HepG2 (cell line): Measurements from ENCODE around the gene MYADML2. TPM values are rescaled to one million over a fixed set of nuclear protein-coding genes. Genes with fewer than 3 reads are reported as not detected.
A peak's percentile ranks its signal among the peaks of the same experiment; 100 is the strongest.

Experiments used
- AGO2 ChIP-seq: fragments of 200-400 bp; formaldehyde crosslinking; optimal IDR thresholded peaks from 2 replicates; pipeline ENCODE3; 2017; ENCODE audit warnings: mild to moderate bottlenecking, low read depth, low read length, moderate library complexity
- ARNT ChIP-seq: fragments of 450-650 bp; IDR thresholded peaks from 2 replicates; pipeline ENCODE4 v1.6.1; 2017
- CTCF ChIP-seq: sonication (generic); formaldehyde crosslinking; IDR thresholded peaks from 2 replicates; pipeline ENCODE4 v1.5.0; 2020; ENCODE audit warnings: mild to moderate bottlenecking, missing genetic modification reagents, moderate library complexity
- EEA1 ChIP-seq: sonication (generic); formaldehyde crosslinking; IDR thresholded peaks from 2 replicates; pipeline ENCODE4 v1.5.1; 2020; ENCODE audit warnings: mild to moderate bottlenecking, missing genetic modification reagents, borderline replicate concordance
- ERF ChIP-seq: IDR thresholded peaks from 2 replicates; pipeline ENCODE4 v1.6.1; 2018; ENCODE audit warnings: missing biosample characterization, missing genetic modification reagents
- FOXA1 ChIP-seq, 2 experiments: fragments of 450-650 bp in 1 of 2; sonication (generic) in 1 of 2; formaldehyde crosslinking in 1 of 2; IDR thresholded peaks; 2 replicates each; pipeline versions ENCODE4 v1.4.0 to v1.6.1; 2016 to 2020; ENCODE audit warnings: missing genetic modification reagents in 1 of 2
- HNRNPL ChIP-seq: fragments of 200-400 bp; formaldehyde crosslinking; IDR thresholded peaks from 2 replicates; pipeline ENCODE4 v1.6.1; 2017; ENCODE audit warnings: mild to moderate bottlenecking, low read depth, low read length
- HOXA9 ChIP-seq: sonication (generic); formaldehyde crosslinking; IDR thresholded peaks from 2 replicates; pipeline ENCODE4 v1.8.1; 2022; ENCODE audit warnings: missing genetic modification reagents, mild to moderate bottlenecking, moderate library complexity, borderline replicate concordance
- JUNB ChIP-seq: sonication (generic); formaldehyde crosslinking; IDR thresholded peaks from 2 replicates; pipeline ENCODE4 v1.8.0; 2022; ENCODE audit warnings: missing genetic modification reagents, mild to moderate bottlenecking, borderline replicate concordance
- MAX ChIP-seq: IDR thresholded peaks from 2 replicates; pipeline ENCODE4 v1.6.1; 2012; ENCODE audit warnings: inconsistent platforms
- PAF1 ChIP-seq: IDR thresholded peaks from 2 replicates; pipeline ENCODE4 v1.6.1; 2016; ENCODE audit warnings: missing genetic modification reagents, missing compliant biosample characterization
- RAD21 ChIP-seq: fragments of 450-650 bp; formaldehyde crosslinking; IDR thresholded peaks from 2 replicates; pipeline ENCODE4 v1.5.0; 2020; ENCODE audit warnings: mild to moderate bottlenecking
- RARA ChIP-seq: IDR thresholded peaks from 2 replicates; pipeline ENCODE4 v1.6.1; 2016; ENCODE audit warnings: missing genetic modification reagents, missing compliant biosample characterization
- RELA ChIP-seq: sonication (generic); formaldehyde crosslinking; IDR thresholded peaks from 2 replicates; pipeline ENCODE4 v1.4.0; 2020; ENCODE audit warnings: missing genetic modification reagents
- YEATS2 ChIP-seq: sonication (generic); formaldehyde crosslinking; IDR thresholded peaks from 2 replicates; pipeline ENCODE4 v1.4.0; 2020; ENCODE audit warnings: missing genetic modification reagents, borderline replicate concordance
- ZBTB42 ChIP-seq: sonication (generic); formaldehyde crosslinking; IDR thresholded peaks from 2 replicates; pipeline ENCODE4 v1.5.0; 2020; ENCODE audit warnings: mild to moderate bottlenecking, missing genetic modification reagents
- ZBTB49 ChIP-seq: sonication (generic); formaldehyde crosslinking; IDR thresholded peaks from 2 replicates; pipeline ENCODE4 v1.4.0; 2020; ENCODE audit warnings: missing genetic modification reagents, borderline replicate concordance
- ZNF17 ChIP-seq: sonication (generic); formaldehyde crosslinking; IDR thresholded peaks from 2 replicates; pipeline ENCODE4 v1.5.0; 2020; ENCODE audit warnings: mild to moderate bottlenecking, missing genetic modification reagents
- ZNF20 ChIP-seq: sonication (generic); formaldehyde crosslinking; IDR thresholded peaks from 2 replicates; pipeline ENCODE4 v1.4.0; 2020; ENCODE audit warnings: mild to moderate bottlenecking, moderate library complexity, missing genetic modification reagents
- ZNF460 ChIP-seq: sonication (generic); formaldehyde crosslinking; IDR thresholded peaks from 2 replicates; pipeline ENCODE4 v1.5.1; 2020; ENCODE audit warnings: missing genetic modification reagents, mild to moderate bottlenecking, borderline replicate concordance
- ZNF777 ChIP-seq: sonication (generic); formaldehyde crosslinking; IDR thresholded peaks from 2 replicates; pipeline ENCODE4 v1.4.0; 2020; ENCODE audit warnings: missing genetic modification reagents
- polyA plus RNA-seq, 8 experiments: library from polyadenylated mRNA; depleted of rRNA in 3 of 8; stranded (reverse) in 7 of 8; unstranded in 1 of 8; fragments of >200 nt; fragmentation: Illumina TruSeq in 4 of 8; extraction: Trizol in 4 of 8; gene quantifications; 2 replicates each; pipeline versions ENCODE4 v1.2.1 to v1.2.3, GENCODE V29; 2011 to 2016; ENCODE audit warnings: low read depth in 4 of 8, missing spikeins in 1 of 8, mixed read lengths in 1 of 8; ENCODE audit not compliant: insufficient read depth in 1 of 8
- total RNA-seq, 5 experiments: library from RNA; depleted of rRNA; stranded (reverse); fragments of >200 nt; fragmentation: Illumina TruSeq; extraction: Trizol; gene quantifications; 2 replicates each; pipeline ENCODE4 v1.2.3, GENCODE V29; 2016; ENCODE audit warnings: low read depth in 1 of 5
- TF ChIP-seq, protein P1 (sequence below): sonication (generic); formaldehyde crosslinking; IDR thresholded peaks from 2 replicates; pipeline ENCODE4 v1.5.0; 2020; ENCODE audit warnings: mild to moderate bottlenecking, missing genetic modification reagents
- TF ChIP-seq, protein P2 (sequence below): fragments of 450-650 bp; IDR thresholded peaks from 2 replicates; pipeline ENCODE4 v1.6.1; 2016

Gene MYADML2
- total and polyA plus RNA-seq, 2 of the 13 experiments (the other 11 are each of a cell fraction or from before 2014, with no cell fraction given): not detected

- TF ChIP-seq, protein P1, sequence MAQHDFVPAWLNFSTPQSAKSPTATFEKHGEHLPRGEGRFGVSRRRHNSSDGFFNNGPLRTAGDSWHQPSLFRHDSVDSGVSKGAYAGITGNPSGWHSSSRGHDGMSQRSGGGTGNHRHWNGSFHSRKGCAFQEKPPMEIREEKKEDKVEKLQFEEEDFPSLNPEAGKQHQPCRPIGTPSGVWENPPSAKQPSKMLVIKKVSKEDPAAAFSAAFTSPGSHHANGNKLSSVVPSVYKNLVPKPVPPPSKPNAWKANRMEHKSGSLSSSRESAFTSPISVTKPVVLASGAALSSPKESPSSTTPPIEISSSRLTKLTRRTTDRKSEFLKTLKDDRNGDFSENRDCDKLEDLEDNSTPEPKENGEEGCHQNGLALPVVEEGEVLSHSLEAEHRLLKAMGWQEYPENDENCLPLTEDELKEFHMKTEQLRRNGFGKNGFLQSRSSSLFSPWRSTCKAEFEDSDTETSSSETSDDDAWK (CRISPR knock-in tag): no peak
- no peak for TF ChIP-seq RELA (CRISPR knock-in tag)
- no peak for TF ChIP-seq FOXA1 (IDR thresholded peaks at IDR 0.05)
- TF ChIP-seq FOXA1 (CRISPR knock-in tag; IDR thresholded peaks at IDR 0.05): no peak
- TF ChIP-seq ZNF17 (CRISPR knock-in tag): no peak
- TF ChIP-seq, protein P2, sequence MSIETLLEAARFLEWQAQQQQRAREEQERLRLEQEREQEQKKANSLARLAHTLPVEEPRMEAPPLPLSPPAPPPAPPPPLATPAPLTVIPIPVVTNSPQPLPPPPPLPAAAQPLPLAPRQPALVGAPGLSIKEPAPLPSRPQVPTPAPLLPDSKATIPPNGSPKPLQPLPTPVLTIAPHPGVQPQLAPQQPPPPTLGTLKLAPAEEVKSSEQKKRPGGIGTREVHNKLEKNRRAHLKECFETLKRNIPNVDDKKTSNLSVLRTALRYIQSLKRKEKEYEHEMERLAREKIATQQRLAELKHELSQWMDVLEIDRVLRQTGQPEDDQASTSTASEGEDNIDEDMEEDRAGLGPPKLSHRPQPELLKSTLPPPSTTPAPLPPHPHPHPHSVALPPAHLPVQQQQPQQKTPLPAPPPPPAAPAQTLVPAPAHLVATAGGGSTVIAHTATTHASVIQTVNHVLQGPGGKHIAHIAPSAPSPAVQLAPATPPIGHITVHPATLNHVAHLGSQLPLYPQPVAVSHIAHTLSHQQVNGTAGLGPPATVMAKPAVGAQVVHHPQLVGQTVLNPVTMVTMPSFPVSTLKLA: no peak
- TF ChIP-seq PAF1 (CRISPR knock-in tag): 0 out of 2 replicates have a peak, but pooled peaks have one; percentile 48
- TF ChIP-seq JUNB (CRISPR knock-in tag): no peak
- no peak for TF ChIP-seq RAD21 (CRISPR knock-in tag)
- TF ChIP-seq RARA (CRISPR knock-in tag): no peak
- TF ChIP-seq HOXA9 (CRISPR knock-in tag): 0 out of 2 replicates have a peak, but pooled peaks have one; percentile 34
- no peak for TF ChIP-seq ZNF20
- peak; percentile 100 for TF ChIP-seq AGO2
- no peak for TF ChIP-seq MAX
- peak; percentile 73; the same call in 1 of the 2 replicates for TF ChIP-seq HNRNPL
- no peak for TF ChIP-seq ARNT
- no peak for TF ChIP-seq YEATS2 (CRISPR knock-in tag)
- TF ChIP-seq ZNF460: no peak
- TF ChIP-seq ZNF777 (CRISPR knock-in tag): no peak
- TF ChIP-seq EEA1 (CRISPR knock-in tag): no peak
- no peak for TF ChIP-seq ZBTB49
- no peak for TF ChIP-seq ZBTB42
- no peak for TF ChIP-seq CTCF
- no peak for TF ChIP-seq ERF
Observed at GRCh38 chr17:81956607-81957589, 9.9 kb upstream of the MYADML2 start (continued).
